ENCODE measurements around the gene TCL1B.
"Not testable (repeated sequence)": the region's sequence is repeated elsewhere in the genome, so short reads cannot be mapped to it uniquely, and the experiment has no call there.

TCL1B gene

DNA sequence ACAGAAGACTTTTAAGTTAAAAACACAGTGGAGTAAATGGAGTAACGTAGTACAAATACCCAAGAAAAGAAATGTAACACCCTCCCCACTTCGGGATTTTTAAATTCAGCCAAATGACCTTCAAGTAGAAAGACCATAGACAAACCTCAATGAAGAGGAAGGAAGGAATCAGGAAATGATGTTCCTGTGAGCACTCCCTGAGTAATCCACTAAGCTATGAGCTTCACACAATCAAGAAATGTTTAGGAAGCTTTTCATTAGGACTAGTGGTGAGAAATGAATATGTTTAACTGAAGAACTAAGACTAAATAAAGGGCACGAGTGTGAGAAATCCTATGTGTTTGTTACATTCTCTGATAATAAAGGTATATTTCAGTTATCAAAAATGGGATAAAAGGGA, 17.6 kb downstream of the TCL1B start:
- DNase-seq: no peak

DNA sequence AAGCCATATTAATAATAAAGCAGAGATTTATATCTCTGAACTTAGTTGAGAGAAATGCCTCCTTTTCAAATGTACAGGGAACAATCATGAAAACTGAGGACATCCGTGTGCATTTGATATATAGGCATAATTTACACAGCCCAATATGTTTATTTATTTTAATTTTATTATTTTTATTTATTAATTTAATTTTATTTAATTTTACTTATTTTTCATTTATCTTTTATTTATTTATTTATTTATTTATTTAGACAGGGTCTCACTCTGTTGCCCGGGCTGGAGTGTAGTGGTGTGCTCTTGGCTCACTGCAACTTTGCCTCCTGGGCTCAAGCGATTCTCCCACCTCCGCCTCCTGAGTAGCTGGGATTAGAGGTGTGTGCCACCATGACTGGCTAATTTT, 19.3 kb downstream of the TCL1B start:
- no peak for DNase-seq

DNA sequence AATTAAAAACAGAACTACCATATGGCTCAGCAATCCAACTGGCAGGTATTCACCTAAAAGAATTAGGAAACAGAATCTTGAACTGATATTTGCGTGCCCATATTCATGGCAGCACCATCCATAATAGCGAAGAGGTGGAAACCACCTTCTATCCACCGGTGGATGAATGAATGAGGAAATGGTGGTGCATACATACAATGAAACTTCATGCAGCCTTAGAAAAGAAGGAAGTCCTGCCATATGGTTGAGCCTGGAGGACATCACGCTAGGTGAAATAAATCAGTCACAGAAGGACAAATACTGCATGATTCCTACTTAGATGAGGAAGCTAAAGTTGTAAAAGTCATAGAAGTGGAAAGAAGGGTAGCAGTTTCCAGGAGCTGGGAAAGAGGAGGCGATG, 21.1 kb downstream of the TCL1B start:
- DNase-seq: no peak

DNA sequence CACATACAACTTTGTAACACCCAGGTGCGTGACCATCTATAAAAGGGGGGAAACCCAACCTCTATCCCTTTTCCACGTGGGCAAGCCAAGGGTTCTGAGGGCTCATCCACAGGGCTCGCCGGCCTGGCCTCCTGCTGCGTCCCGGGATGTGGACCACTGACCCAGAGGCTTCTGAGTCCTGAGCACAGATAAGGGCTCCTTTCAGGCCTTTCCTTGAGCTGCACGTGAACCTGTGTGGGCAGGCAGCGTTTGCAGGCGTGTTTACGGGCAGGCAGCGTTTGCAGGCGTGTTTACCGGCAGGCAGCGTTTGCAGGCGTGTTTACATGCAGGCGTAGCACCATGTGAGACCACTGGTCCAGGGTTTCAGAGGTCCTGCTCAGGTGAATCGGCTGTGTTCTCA, 23.9 kb downstream of the TCL1B start:
- no peak for DNase-seq

DNA sequence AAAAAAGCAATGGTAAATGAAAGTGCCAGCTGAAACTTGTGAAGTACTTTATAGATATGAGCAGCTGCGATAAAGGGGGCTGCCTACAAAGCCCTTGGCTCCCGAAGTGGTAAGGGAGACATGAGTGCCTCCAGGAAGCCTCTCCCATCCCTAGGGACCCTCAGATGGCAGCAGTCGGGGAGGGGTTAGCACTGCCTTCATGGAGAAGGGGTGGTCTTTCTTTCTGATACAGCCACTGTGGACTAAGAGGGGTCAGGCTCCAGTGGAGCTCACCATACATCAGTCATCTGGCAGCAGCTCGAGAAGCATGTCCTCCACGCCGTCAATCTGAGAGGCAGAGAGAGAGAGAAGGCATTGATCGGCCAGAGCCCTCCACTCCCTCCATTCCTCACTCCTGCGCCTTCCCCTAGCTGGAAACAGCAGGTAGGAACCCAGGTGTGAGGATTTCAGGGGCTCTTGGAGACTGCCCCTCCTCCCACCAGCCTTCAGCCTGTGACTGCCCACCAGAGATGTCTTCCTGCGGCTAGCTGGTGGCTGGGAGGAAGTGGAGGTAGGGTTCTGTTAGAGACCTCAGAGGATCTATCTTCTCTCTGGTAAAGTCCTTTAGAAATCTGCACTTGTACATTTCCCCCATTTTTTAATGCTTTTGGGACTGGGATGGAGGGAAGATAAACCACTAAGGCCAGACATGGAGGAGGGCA, 25.4 kb downstream of the TCL1B start:
- DNase-seq: no peak

DNA sequence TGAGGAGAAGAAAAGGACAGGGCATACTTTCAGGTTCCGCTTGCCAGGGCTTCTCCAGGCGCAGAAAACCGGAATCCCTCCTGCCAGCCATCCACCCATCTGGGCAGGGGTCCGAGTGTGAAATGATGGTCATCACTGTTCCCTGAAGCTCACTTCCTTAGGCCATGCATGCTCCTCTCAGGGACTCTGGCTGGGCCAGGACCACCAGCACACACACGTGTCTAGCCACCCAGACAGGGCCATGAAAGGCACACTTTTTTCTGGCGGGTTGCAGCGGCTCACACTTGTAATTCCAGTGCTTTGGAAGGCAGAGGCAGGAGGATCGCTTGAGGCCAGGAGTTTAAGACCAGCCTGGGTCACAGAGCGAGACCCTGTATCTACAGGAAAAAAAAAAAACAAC, 26.2 kb downstream of the TCL1B start:
- no peak for DNase-seq

DNA sequence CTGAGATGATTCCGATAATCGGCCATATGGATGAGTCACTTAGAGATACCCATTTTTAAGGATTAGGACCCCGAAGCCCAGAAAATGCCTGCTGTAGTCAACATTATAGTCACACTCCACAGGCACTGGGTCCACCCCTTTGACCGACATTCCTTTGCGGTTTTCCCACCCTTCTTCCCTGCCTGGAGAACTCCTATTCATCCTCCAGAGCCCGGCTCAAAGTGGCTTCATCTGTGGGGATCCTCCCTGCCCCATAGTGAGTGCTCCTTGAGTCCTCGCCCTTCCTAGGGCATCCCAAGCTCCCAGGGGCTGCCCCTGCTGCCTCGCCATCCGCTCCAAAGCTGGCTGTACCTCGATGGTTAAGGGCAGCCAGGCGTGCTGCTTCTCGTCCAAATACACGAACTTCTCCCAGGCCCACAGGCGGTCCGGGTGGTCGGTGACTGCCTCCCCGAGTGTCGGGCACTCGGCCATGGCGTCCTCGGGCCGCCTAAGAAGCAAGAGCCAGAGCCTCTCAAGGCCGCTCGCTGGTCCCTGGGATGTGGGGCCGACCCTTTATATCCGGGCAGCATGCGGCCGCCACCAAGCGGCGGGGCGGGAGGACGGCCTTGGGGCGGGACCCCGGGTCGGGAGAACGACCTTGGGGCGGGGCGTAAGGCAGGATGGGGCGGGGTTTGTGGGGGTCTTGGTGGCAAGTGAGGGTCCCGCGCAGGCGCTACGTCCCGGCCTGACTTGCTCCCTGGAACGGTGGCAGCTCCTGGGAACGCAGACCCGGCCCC, 27.6 kb downstream of the TCL1B start, which contains the start of gene TCL1A:
TCL1A (minus strand) TSS at position 530 of the 776 bp plus-strand sequence; CDS start at position 471, 59 bp downstream.
- no peak for DNase-seq

DNA sequence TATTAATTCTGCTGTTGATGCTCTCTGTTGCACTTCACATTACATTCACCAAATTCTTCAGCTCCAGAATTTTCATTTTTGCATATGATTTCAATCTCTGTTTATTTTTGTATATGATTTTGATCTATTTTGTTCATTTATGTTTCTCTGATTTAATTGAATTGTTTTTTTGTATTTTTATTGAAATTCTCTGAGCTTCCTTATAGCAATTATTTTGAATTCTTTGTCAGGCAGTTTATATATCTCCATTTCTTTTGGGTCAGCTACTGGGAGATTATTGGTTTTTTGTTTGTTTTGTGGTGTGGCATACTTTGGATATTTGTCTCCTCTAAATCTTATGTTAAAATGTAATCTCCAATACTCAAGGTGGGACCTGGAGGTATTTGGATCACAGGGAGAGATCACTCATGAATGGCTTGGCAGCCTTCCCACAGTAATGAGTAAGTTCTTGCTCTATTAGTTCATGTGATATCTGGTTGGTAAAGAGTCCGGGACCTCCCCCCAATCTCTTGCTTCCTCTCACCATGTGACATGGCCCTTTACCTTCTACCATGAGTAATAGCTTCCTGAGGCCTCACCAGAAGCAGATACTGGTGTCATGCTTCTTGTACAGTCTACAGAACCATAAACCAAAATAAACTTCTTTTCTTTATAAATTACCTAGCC, 36.4 kb downstream of the TCL1B start:
- DNase-seq: no peak

DNA sequence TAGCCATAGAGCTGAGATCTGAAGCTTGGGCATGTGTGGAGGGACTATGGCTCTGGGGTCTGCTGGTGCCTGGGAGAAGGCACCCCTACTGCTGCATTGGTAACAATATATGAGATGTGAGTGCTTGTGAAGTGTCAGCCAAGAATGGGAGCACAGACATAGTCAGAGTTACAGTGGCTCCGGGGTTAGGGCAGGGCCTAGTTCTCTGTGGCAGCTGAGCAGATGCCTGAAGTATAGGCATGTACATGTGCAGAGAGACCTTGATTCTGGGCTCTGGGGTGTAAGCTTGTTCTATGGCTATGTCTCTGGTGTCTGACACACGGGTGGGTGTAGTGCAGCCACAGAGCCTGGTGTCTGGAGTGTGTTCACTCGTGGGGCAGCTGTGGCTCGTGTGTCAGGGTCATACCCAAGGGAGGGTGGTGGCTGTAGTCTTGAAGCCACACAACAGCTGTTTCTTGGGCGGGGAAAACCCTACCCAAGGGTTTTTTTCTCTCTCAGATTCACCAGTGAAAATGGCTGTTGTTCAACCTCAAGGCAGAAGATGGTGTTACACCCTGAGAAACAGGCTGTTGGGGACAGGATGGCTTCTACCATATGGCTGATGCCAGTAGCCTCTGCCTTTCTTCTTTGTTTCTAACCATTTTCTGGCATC, 39.6 kb downstream of the TCL1B start:
- DNase-seq: no peak

DNA sequence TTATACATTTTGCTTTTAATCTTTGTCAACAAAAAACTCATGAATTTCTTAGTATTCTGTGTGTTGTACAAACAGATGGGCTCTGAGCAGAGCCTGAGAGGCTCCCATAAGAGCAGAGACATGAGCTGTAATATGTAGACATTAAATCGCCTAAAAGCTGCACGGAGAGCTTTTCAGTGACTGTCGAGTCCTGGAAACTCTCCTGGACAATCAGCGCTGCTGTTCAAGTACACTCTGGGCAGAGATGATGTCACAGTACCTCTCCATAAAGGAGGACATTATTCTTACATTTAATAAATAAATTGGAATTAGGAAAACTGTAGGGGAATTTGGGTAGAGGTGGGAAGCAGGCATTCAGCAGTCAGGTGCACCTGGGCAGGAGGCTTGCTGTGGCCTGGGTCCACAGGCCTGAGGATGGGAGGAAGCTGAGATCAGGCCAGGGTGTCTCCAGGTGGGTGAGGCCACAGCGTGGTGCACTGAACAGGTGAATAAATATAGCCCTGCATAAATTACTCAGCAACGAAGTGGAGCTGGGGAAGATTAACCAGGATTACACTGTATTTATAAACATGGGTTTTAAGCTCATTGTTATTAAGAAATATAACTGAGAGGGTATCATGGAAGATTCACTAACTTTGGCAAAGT, 41.0 kb downstream of the TCL1B start:
- no peak for DNase-seq

DNA sequence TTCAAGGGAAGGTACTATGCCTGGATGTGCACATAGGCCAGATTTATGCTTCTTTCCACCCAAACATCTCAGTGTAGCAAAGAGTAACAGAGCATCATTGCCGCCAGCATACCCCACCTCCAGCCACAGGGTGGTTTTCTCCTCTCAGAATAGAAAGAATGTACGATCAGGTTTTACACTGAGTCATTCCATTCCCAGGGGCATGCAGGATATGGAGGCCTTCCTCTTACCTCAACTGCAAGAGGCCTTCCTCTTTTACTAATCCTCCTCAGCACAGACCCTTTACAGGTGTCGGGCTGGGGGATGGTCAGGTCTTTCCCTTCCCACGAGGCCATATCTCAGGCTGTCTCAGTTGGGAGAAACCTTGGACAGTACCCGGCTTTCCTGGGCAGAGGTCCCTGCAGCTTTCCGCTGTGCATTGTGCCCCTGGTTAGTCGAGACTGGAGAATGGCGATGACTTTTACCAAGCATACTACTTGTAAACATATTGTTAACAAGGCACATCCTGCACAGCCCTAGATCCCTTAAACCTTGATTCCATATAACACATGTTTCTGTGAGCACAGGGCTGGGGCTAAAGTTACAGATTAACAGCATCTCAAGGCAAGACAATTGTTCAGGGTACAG, 43.3 kb downstream of the TCL1B start:
- DNase-seq: not testable (repeated sequence)

DNA sequence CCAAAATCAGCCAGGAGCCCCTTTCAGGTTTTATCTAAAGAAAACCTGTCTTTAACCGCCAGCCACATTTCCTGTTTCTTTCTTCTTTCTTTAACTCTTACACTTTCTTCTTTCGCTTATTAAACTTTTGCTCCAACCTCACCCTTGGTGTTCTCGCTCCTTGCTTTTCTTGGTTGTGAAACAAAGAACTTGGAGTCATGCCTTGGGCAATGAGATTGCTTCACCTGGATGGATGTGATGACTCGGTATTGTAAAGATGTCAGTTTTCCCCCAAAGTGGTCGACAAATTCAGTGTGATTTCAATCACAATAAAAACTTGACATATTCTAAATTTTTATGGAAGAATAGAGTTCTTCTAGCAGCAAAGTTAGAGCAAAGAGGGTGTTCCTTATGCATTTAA, 43.9 kb downstream of the TCL1B start:
- DNase-seq: no peak

DNA sequence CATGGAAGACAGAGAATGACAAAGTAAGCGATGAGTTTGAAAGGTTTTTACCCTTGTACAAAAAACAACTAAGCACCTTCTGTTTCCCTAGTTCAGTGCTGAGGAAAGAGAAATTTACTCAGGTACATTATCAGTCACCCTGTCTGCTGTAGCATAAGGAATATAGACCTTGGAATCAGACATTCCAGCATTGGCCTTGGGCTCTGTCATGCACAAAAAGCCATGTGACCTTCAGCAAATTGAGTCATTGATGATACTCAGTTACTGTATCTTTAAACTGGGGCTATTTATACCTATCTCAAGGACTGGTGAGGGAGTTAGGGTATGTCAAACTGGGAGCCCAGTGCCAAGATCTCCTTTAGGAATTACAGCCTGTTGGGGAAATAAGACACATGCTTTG, 47.0 kb downstream of the TCL1B start:
- DNase-seq: no peak

DNA sequence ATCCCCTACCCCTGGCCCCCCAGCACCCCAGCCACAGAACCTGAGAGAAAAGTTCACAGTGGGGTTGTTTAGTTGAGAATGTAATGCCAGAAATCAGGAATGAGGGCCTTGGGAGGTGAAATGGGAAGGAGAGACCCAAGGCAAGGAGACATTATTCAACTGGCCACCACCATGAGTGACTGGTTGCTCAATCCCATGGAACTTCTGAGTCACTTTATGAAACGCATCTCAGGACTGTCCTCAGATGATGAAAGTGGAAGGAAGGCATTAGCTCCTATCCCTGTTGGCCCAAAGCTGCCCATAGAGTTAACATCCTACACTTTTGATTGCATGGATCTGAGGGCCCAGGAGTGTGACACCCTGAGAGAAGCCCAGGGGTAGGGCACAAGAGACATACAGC, 53.1 kb downstream of the TCL1B start:
- no peak for DNase-seq

DNA sequence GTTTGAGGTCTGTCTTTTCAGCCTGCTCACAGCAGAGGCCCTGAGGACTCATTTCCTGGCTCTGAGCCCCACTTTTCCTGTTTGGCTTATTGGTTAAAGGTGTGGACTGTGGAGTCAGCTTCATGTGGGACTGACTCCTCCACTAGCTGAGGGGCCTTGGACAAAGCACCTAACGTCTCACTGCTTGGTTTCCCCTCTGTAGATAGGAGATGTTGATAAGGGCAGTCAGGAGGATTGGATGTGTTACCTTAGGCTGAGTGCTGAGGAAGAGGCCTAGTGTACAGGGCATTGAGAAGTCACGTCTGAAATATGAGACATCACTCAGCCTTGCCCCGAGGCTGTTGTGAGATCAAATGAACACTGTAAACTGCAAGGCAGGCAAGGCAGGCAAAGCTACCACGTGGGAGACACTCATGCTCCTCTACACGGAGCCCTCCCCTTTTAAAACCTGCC, 54.8 kb downstream of the TCL1B start:
- DNase-seq: no peak

DNA sequence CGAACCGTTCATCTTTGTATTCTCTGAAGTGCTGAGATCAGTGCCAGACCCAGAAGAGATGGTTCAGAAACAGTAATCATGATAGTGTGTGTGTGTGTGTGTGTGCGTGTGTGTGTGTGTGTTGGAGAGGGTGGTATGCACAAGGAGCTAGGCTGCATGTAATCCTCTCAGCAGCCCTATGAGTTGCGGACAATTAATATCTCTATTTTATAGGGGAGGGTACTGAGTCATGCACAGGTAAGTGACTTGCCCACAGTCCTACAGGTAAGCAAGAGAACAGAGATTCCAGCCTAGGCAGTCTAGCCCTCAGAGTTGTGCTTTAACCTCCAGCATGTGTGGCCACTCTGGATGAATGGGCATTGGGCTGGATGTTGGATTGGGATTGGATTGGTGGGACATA, 55.6 kb downstream of the TCL1B start:
- no peak for DNase-seq

Measured in AML-193 (cell line).